DMS53 (cell line): Measurements from ENCODE around the gene SYT5.
"Not testable (repeated sequence)": the region's sequence is repeated elsewhere in the genome, so short reads cannot be mapped to it uniquely, and the experiment has no call there.

ENCODE experiments used
- DNase-seq: peaks from one replicate; lab custom pipeline; 2025; lab: John Stamatoyannopoulos, UW

Gene SYT5

DNA sequence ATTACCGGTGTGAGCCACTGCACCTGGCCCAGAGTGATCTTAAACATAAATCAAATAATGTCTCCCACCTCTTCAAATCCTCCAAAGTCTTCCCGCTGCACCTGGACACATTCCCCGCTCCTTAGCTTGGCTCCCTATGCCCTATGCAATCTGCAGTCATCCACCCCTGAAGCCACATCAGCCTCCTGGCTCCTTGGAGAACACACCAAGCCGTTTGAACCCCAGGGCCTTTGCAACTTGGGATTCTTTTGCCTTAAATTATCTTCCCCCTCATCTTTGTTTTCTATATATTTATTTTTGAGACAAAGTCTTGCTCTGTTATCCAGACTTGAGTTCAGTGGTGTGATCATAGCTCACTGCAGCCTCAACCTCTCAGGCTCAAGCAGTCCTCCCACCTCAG lies 11.0 kb downstream of the SYT5 start:
- no peak for DNase-seq

GRCh38 chr19:55166530-55167268 lies 13.4 kb downstream of the SYT5 start, which contains the start of gene DNAAF3:
TSS of gene DNAAF3 (minus strand) at chr19:55166613. CDS start at chr19:55166413, 200 bp downstream.
- DNase-seq = peak; percentile 99

DNA sequence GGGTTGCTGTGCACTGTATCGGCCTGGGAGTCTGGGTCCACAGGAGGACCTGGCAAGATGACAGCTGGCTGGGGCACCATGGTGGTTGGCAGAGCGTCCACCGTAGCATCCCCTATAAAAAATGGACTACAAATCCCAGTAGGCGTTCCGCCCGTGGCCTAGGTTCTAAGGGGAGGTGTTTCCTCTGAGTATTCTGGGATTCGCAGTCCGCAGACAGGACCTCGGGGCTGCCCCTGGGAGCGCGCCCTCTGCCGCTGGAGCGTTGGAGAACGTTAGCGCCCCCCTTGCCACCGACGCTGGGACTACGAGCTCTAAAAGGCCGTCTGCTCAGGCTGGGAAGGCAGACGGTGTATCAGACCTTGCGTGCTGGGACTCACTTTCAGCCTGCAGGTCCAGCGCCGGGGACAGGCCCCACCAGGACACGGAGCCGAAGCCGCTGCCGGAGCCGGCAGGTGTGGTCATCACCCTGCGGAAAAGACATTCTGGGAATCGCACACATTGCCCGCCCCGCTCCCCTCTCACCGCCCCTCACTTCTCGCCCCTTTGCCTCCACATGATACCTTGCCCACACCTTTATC lies 14.0 kb downstream of the SYT5 start:
- peak; percentile 94 for DNase-seq

DNA sequence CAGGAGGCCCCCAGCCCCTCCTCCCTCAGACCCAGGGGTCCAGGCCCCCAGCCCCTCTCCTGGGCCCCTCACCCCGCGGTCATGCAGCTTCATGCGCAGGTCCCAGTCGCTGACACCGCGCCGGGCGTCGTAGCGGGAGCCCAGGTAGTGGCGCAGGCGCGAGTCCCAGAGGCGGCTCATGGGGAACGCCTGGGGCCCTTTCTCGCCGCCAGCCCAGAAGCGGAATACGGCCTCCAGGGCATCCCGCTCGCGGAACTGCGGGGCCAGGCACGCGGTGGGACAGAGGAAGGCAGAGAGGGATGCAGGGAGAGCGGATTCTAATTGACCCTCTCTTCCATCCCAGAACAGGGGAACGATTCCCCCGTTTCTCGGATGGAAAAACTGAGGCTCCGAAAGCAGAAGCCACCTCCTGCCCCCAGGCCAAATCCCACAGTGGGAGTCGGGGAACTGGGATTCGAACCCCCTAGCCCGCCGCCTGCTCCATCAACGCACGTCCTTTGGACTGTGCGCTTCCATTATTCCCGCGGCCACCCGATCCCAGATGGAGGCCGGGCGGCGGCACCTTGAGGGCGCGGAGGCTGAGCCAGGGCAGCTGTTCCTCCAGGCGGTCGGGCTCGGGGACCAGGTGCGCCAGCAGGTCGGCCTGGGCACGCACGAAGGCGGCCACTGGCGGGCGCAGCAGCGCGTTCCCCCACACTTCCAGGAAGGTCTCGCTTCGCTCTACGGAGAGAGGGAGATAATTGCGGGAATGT lies 18.3 kb downstream of the SYT5 start:
- DNase-seq = no peak

GRCh38 chr19:55160986-55161365 lies 19.1 kb downstream of the SYT5 start:
- DNase-seq = no peak

DNA sequence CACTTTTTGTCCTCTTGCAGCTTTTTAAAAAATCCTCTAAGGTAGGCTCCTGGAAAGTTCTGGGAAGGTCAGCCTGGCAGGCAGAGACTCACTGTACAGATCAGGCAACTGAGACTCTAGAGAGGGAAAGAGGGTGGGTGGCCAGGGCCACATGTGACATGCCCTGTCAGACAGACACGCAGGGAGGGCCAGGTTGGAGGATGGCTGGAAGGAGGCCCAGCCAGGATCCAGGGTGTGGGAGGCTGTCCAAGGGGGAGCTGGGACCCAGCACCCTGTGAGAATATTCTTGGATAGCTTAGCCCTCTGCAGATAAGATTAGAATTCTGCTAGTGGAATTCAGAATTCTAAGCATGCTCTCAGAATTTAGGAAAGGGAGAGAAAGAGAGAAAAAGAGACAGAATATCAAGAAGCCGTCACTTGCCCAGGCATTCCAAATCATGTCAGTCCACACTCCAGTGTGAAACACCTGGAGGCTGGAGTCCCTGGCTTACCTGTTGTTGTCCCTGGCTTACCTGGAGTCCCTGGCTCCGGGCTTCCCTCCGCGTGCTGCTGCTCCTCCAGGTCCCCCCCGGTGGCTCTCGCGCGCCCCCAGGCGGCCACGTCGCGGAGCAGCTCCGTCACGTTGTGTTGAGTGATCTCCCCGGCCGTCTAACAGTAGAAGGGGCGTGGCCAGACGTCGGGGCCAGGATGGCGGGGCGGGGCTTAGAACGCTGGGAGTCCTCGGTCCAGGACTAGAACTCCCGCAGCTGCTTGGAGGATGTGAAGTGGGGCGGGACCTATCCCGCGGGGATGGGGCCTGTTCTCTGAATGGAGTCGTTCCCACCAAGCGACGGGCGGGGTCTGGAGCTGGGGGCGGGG lies 19.7 kb downstream of the SYT5 start:
- DNase-seq = peak; percentile 96

GRCh38 chr19:55158848-55159749 lies 21.0 kb downstream of the SYT5 start:
- no peak for DNase-seq

DNA sequence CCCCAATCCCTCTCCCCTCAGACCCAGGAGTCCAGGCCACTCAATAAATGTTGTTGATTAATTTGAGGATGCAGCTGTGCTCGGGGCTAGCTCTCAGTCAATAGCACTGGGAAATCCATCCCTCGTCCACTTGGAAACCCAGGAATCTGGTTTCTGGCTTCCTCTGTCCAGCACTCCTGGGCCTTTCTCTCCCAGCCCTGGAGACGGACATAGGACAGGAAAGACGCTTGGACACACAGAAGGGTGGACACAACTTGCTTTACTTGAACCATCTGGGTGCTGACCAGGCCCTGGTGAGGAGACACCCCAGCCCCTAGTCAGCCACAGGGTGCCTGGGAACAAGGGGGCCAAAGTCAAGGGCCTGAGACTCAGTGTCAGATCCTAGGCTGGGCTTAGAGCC lies 21.7 kb downstream of the SYT5 start:
- no peak for DNase-seq

GRCh38 chr19:55157064-55157908 lies 22.8 kb downstream of the SYT5 start, which contains the start of gene TNNI3:
TSS of gene TNNI3 (minus strand) at chr19:55157732. CDS start at chr19:55157589, 143 bp downstream.
- no peak for DNase-seq

DNA sequence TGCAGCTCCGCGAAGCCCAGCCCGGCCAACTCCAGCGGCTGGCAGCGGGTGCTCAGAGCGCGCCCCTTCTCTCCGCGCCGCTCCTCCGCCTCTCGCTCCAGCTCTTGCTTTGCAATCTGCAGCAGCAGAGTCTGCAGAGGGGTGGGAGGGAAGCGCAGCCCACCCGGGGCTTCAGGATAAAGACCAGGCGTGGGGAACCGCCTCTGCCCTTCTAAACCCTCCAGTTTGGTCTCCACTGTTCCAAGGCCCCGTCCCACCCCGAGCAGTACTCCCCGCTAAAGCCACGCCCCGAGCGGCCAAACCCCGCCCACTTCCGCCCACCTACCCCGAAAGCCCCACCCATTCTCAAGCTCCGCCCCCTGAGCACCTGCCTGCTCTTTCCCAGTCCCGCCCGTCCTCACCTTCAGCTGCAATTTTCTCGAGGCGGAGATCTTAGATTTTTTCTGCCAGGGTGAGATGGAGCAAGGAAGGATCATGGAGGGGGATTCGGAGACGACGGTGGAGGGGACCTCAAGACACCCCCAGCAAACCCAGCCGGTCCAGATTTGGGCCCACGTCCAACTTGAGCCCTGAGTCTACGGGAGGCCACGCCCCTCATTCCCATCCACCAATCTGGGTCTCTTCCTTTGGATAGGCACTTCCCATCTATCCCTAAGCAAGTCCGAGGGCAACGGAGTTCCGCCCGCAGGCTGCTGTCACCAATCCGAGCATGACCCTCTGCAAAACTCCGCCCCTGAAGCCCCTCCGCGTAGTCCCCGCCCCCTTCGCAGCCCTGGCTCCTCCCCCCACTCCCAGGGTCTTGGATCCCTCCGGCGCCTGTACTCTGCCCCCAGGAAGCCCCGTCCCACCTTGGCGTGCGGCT lies 23.7 kb downstream of the SYT5 start:
- peak; percentile 63 for DNase-seq

DNA sequence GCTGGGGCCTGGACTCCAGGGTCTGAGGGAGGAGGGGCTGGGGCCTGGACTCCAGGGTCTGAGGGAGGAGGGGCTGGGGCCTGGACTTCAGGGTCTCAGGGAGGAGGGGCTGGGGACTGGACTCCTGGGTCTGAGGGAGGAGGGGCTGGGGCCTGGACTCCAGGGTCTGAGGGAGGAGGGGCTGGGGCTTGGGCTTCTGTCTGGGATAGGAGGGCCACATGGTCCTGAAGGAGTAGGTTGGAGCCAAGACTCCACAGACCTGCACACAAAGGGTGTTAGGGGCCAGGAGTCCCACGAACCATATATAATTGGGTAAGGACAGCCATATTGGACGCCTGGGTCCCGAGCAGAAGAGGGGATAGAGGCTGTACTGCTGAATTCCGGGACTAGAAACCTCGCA lies 24.3 kb downstream of the SYT5 start:
- DNase-seq = not testable (repeated sequence)

GRCh38 chr19:55153652-55154264 lies 26.3 kb downstream of the SYT5 start:
- no peak for DNase-seq

- no peak for DNase-seq
Measured at GRCh38 chr19:55152017-55152416, 28.1 kb downstream of the SYT5 start.

GRCh38 chr19:55149078-55150003 lies 30.7 kb downstream of the SYT5 start, which contains the start of gene TNNT1:
TSS of gene TNNT1 (minus strand) at chr19:55149206. CDS start at chr19:55147157, 2,049 bp downstream.
- no peak for DNase-seq

- DNase-seq = peak; percentile 50
Measured at GRCh38 chr19:55147545-55148251, 32.4 kb downstream of the SYT5 start.

DNA sequence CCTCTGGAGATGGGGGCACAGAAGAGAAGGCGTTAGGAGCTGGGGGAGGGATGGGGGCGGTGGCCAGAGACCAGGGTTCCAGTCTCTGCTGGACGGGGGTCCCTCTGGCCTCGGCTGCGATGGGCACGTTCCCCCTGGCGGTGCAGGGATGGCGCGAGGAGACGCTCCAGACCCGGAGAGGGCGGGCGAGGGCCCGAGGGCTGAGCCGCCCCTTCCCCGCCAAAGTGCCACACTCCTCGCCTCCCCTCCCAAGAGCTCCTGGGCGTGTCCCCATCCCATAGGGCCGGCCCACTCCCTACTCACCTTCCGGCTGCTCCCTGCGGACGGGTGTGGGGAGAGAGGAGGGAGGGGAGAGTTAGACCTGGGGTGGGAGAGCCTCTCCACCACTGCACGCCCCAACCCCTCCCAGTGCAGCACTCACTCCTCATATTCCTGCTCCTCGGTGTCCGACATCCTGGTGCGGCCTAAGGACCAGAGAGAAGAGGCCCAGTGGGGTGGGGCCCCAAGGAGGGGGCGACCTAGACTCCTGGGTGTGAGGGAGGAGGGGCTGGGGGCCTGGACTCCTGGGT lies 33.3 kb downstream of the SYT5 start:
- peak; percentile 39 for DNase-seq
